NCI-H1417 treated with DMSO at 0.1 percent for 48 hours (cell line): ENCODE results near the gene KCNJ16.

Experiments used
- DNase-seq: peaks from one replicate; lab custom pipeline; 2025; lab: John Stamatoyannopoulos, UW

Gene KCNJ16

DNA sequence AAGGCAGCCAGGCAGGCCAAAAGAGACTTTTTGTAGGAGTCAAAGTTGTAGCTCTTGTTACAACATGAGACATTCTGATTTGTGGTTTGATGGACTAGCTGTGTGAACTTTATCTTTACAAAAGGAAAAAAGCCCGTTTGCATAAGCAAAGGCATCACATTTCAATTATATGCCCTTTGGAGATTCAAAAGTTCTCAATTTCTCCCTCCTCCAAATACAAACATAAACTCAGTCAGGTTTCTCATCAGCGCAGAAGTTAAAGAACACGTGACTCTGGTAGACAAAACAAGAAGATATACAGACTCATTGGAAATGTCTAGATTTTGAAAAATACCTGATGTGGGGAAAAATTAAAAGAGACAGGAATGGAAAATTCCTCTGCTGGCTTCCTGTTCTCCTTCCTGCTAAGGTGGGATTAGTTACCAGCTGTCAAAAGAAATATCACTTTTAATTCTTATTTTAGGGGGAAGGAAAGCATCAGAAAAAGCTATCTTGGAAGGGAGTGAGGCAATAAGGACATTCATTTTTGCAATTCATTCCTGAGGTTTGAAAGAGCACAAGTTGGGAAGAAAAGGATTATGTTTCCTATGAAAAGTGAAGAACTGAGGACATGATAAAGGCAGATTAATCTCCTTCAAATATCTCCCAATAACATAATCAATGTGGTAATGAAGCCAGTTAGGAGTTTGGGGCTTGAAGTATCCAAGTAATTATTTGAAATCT is 4.6 kb upstream of the KCNJ16 start:
- no peak for DNase-seq

DNA sequence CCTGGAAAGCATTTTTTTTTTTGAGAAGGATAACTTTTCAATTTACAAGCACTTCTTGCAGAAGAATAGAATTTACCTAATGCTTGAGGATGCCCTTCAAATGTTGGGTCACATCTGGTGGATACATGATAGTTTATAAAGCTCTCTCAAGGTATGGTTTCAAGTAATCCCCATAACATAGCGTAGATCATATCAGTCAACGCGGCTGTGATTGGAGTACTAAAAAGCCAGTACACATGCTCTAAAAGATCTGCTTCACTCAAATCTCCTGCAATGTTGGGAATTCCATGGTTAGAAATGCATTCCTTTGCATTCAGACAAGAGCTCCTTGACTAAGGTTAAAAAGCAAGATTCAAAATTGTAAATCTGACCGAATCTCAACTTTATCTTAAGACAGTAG is 3.9 kb upstream of the KCNJ16 start:
- DNase-seq: no peak

DNA sequence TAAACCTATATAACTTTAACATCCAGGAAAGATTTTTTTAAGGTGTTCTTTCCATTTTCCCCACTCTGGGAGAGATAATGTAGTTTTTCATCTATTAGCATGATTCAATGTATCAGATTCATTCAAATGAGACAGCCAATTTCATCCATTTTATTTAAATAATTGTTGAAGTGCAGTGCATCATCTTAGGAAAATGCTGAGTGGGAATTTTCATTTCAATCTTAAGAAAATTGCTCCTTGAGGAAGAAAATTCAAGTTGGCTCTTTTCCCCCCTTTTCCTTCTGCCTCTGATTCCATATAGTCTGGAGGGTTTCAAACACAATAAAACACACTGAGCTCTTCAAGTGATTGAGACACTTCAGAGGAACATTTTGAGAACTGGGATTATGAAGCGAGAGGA is 3.4 kb upstream of the KCNJ16 start:
- no peak for DNase-seq

DNA sequence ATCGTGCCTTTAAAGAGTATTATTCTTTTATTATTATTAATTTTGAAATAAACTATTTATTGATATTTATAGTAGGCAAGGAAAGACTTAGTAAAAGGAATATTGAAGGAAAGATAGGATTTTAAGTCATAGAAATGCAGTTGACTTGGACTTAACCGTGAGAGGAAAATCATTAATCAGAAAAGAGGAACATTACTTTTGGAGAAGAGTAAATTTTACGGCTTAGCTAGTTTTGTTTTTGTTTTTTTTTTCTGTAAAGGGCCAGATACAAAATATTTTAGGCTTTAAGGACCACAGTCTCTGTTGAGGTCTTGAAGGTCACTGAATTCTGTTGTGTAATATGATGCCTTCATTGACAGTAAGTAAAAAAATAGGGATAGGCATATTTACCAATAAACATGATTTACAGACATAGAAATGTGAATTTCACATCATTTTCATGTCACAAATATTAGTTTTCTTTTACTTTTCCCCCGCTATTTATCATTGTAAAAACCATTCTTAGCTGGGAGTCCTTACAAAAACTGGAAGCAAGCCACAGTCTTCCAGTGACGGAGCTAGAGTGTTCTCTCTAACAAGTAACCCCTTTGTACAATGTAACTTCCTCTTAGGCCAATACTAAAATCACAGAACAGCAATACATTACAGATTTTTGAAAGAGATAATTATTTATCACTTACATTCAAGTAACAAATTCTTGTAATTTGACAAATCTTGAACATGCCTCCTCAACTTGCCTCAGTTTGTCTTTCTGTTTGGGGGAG is 2.3 kb upstream of the KCNJ16 start:
- no peak for DNase-seq

DNA sequence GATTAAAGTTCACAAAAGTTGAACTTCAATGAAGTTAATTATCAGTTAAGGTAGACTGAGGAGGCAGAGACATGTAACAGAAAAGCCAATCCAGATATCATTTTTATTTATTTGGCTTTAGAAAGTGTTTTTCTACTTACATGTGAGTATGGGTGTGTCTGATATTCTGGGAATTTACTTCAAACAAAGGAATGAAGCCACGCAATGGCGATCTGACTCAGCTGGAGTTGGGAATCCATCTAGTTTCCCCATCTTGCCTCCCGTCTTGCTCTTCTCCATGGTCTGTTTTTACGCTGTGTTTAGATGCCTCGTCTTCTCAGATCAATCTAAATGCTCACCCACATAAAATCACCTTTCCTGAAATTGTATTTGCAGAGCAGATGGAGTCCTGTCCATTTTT is 1.7 kb upstream of the KCNJ16 start:
- DNase-seq: no peak

DNA sequence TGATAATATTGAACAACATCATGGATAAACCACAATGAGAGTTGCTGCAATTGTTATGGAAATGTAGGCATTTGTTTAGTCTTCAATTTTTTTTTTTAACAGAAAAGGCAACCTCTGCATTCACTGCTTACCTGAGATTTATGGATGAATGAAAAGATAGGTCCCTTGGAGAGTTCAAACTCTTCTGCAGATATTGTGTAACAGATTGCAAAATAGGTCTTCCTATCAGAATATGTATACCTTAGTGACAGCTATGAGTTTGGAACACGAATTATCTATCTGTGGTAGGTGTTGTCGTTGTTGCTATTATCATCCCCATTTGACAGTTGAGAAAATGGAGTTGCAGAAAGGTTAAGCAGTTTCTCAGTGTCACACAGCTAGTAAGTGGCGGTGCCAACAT is 1.2 kb upstream of the KCNJ16 start:
- no peak for DNase-seq

DNA sequence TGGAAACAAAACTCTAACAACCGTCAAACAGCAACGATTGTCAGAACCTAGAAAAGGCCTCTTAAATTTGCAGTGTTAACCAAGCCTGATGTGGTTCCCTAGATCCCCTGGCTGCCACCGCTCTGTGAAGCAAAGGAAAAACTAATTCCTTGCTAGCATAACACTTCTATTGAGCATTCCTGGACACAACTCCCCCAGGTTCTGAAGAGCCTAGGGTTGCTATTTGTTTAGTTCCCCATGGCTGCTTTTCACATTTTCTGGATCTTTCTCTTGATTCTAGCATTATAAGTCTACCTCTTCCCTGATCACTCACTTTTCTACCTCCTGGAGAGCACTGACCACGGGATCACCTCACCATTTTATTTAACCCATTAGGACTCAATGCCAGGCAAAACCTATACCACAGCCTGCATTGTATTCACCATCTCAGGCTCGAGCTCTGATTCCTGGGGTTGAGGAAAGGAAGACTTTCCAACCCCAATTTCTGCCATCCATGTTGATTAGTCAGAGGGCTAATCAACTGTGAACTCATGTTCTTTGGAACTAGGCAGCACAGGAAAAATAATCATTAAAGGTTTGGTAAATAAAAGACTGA is 692 bp upstream of the KCNJ16 start:
- DNase-seq: no peak

DNA sequence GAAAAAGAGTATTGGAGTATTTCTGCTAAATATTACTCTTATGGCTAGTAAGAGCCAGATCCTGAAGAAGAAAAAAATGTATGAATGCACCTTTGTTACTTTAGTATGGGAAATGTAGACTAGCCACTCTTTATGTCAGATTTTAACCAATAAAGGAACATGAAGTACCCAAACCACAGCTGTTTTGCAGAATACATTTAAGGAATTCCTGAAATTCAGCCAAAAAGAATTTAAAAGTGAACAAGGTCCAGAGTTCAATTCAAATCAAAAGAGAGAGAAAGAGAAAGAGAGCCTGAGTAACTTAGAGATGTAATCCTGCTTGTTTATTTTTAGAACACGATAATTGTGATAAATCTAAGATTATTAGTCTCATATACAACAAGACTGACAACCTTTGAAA is 1.2 kb downstream of the KCNJ16 start:
- no peak for DNase-seq

DNA sequence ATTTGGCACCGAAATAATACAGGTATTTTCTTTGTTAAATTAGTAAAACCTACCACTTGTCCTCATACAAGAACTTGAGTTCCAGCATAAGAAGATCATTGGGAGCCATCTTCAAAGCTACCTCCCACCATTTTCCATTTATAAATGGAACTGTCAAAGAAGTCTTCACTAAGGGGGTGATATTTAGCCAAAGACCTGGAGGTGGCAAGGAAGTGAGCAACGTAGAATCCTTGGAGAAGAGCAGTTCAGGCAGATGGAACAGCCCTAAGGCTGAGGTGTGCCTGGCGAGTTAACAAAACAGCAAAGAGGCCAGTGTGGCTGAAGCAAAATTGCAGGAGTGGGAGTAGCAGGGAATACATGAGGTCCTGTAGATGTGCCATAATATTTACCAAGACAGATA is 1.8 kb downstream of the KCNJ16 start:
- DNase-seq: no peak

DNA sequence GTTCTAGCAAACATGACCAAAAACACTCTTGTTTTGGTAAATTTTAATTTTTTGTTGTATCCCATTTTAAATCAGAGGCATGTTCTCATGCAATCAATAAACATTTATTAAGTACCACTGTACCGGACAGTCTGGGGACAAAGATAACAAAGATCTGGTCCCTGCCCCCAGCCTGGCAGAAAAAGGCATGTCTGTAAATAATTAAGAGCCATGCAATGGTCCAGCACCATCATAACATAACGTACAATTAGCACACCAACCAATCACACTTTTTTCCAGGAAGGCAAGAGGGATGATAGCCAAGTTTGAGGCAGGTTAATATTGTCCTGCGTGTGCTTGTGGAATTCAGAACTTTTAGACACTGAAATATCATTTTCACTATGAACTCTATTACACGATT is 3.5 kb downstream of the KCNJ16 start:
- DNase-seq: no peak

DNA sequence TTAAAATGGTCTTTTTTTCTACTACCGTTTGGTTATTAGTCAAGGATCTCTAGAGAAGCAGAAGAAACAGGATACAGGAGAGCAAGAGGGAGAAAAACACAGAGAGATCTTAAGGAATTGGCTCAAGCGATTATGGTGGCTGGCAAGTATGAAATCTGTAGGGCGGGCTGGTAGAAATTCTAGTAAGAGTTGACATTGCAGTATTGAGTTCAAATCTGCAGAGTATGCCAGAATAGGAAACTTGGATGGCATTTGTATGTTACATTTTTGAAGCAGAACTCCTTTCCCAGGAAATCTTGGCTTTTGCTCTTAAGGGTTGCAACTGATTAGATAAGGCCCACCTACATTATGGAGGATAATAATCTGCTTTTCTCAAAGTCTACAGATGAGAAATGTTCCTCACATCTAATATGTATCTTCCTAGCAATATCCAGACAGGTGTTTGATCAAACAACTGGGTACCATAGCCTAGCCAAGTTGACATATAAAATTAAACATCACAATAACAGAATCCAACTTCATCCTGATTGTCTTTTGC is 4.0 kb downstream of the KCNJ16 start:
- no peak for DNase-seq

DNA sequence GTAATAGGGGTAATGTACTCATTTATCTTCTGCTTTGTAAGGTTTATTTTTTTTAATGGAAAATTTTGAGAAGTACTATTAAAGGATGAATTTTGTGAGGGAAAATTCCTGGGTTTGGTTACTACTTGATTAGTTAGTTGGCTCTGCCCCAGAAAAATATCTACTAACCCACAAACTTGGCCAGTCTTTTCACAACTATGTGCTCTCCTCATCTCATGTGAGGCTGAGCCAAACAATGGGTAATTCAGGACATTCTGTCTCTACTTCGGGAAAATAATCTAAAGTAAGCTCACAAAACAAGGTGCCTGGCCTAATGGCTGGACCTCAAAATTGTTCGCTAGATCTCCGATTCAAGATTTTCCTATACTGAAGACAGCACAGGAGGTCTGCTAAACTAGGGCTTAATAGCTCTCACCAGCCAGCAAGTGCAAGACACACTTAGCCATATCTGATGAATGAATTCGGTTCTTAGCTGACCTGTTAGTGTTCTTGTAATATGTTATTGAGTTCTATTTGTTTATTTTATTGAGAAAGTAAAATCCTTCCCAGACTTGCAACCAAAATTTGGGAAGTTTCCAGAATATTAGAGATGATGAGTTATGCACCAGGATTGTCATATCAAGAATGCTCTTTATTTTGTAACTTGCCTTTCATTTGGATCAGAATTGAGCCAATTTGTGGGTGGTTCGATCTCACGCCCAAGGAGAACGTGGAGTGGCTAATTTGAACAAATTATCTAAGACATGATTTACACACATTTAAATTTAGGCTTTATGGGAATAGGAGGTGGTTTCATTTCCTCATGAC is 5.7 kb downstream of the KCNJ16 start:
- DNase-seq: no peak

DNA sequence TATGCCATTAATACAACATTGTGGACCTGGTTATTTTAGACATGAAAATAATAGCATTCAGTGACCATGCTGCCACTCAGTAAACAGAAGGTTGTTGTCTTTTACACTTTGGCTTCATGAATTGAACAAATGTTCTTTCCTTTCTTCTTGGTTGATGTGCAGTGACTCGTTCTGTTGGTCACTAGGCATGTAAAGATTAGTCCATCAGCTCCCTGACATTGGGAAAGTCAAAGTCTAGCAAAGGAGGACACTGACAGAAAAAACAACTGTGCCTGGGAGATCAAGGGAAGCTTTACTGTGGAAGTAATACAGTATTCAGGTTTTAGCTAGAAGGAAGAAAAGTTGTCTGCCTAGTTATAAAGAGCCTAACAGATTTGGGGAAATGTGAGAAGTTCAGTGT is 6.9 kb downstream of the KCNJ16 start:
- no peak for DNase-seq

DNA sequence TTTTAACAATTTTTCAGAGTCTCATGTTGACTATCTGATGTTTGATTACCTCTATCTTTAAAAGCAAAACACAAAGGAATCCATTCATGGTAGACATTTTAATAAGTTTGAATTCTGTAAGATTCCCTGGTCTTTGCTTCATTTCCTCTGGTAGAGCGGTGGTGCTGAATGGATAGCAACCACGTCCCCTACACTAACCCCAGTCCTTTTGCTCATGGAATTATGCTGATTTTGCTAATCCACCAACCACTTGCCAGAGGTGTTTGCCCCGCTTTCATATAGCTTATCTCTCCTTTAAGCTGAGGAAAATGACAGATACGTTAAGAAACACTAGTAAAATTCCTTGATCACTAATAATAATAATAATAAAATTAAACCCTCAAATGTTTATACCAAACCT is 9.5 kb downstream of the KCNJ16 start:
- no peak for DNase-seq

DNA sequence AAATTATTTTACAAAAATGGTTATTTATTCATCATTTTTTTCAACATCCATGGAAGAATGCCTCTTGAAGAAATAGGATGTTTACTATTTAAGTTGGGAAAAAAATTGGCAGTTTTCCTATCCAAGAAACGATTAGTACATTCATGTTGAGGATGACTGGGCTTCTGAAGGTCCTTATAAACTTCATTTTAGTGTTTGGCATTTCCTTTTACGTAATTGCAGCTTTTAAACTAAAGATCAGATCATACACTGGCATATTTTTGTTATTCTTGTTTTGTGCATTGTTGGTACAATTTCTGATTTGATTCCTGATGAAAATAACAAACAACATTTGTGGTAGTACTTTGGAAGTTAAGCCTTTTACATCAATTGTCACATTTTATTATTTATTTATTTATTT is 11.5 kb downstream of the KCNJ16 start:
- no peak for DNase-seq

DNA sequence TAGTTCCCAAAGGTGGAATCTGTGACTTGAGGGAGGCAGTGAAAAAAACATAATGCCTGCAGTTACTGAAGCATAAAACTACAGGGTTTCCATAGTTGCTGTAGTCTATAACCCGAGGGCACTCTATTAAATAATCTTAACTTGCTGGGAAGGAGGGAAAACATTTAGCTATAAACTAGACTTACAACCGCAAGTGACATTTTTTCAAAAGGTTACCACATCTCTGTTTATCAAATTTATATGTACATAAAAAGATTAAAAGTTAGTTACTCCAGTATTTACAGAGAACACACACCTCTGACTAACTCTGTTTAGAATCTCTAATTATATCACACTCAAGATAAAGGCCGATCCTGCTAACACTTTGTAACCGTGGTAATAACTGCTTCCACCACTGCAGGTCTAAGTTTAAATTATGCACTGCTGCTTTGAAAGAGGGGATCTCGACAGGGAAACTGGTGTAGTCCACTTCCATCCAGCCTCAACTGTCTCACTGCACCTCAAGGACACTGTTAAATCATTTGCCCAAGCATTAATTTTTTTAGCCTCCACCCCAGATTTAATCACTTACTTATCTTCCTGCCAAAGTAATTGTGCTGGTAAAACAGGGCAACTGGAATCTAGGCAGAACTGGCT is 14.6 kb downstream of the KCNJ16 start:
- no peak for DNase-seq

DNA sequence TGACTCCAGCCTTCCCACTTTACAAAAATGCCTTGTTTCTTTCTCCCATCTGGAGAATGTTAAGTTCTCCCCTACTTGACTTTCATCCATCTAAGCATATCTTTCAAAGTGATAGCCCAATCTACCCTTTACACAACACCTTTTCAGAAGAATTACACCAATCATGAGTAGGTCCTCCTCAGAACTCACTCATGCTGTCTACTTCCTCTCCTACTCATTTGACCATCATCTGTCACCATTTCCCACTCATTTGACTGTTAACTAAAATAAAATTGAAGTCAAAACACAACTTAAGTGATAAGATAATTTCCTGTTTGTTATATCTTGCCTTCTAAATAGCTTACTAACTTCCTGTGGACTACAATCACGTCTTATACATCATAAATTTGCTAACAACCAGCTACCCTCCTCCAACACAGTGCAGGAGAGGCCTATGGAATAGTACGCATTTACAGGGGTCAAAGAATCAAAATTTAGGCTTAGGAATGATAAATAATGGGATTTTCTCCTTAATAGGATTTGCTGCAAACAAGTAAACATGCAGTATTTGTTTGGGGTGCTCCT is 16.1 kb downstream of the KCNJ16 start:
- DNase-seq: no peak

DNA sequence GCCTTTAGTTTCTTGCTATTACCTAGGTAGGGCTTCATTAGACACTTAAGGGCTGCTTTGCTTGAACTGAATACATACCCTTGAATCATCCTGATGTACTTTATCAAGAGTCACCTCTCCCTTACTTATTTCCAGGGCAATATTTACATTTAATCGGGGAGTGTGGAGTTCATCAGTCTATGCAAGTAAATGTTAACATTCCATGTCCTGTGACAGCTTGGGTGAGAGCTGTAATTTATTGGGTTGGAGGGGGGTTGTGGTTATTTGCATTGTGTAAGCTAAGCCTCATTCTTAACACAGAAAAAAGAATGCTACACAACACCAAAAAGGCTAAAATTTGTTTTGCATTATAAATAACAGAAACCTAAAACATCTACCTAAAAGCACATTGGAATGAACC is 16.7 kb downstream of the KCNJ16 start:
- no peak for DNase-seq

DNA sequence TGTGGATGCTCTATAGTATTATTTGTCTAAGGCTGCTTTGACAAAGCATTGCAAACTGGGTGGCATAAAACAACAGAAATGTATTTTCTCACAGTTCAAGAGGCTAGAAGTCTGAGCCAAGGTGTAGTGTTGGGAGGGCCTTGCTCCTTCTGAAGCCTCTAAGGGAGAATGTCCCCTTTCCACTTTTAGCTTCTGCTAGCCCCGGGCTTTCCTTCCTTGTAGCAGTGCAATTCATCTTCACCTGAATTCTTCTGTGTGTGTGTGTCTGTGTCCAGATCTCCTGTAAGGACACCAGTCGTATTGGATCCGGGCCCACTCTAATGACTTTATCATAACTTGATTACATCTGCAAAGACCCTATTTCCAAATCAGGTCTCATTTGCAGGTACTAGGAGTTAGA is 18.1 kb downstream of the KCNJ16 start:
- DNase-seq: no peak

DNA sequence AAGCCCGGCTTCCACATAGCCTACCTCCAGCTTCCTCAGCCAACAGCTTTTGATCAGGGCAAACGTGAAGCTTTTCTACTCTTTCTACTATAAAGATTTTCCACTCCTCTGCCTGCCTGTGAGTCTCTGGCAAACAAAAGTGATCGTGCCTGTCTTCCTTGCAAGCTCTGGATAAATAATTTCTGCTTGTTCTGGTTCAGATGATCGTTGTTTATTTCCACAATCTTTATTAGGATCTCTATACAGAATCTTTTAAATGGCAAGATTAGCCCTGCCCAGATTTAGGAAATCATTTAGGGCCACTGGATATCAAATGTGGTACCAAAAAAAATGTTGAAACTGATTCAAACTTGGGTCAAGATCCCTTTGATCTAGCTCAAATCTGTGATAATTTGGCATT is 20.4 kb downstream of the KCNJ16 start:
- no peak for DNase-seq

DNA sequence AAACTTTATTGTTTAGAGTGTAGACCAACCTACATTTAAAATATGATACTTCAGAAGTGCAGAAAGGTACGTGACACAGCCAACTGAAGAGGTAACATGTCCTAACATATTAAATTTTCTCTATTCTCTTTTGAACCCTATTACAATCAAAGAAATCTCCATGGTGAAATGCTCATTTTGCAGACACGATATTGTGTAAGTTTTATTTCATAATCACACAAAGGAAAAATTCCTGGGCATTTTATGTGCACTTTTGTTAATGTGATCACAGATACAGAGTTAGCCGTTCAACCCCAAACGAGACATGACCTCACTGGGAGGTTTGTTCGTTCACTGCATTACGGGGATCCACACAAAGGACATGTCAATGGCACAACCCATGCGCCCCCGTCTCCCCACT is 21.8 kb downstream of the KCNJ16 start:
- DNase-seq: no peak

DNA sequence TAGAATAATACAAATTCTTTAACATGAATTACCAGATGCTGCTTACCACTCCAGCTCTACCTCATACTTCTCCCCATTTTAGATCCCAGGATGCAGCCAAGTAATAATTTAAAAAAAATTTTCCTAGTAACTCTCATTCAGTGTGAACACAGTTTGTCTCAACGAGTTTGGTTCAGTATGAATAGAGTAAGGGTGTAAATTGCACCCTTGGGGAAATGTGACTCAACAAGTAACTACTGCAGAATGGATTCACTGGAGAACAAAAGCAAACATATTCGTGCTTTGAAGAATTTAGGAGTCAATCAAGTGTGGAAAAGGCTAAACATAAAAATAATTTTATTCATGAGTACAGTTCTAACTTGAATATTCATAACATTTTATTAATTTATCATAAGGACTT is 23.0 kb downstream of the KCNJ16 start:
- no peak for DNase-seq
